ENCODE measurements around the gene XRRA1.

DNA sequence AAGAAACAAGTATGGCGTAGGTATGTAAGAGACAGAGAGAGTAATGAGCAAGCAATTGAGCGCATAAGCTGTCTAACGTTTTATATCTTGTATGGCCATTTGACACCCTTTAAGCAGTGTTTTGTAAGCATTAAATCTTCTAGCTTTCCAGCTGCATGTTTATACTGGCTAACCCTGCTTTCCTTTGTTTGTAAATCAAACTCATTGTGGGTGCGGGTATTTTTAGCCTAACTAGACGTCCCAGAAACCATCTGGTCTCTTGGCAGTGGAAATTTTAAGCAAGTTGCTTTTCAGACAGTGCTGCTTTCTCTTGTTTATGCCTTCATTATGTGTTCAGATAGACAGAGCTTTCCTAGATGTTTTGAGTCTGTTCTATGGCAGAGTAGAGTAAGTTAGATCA lies 126.7 kb downstream of the XRRA1 start:
- TF ChIP-seq ZNF274 (IDR thresholded peaks at IDR 0.05; ENCODE audit: low read depth, low read length) (no peak), YY1 (IDR thresholded peaks at IDR 0.05; ENCODE audit: insufficient read depth, insufficient read length) (no peak), SUZ12 (IDR thresholded peaks at IDR 0.05; ENCODE audit: extremely low read depth, insufficient read depth, insufficient read length) (no peak)
